Measurements from ENCODE around the gene DNAJC18.
"Not testable (repeated sequence)": the region's sequence is repeated elsewhere in the genome, so short reads cannot be mapped to it uniquely, and the experiment has no call there.

Gene DNAJC18

GRCh38 chr5:139439013-139439903, at the start of gene DNAJC18:
DNAJC18 (minus strand) TSS chr5:139439525; CDS start chr5:139439445, 80 bp downstream.
- DNase-seq: peak; percentile 76

- DNase-seq: no peak
These were observed 48.9 kb upstream of the DNAJC18 start for GRCh38 chr5:139488260-139488659.

- no peak for DNase-seq
These were observed 46.9 kb upstream of the DNAJC18 start for GRCh38 chr5:139486201-139486600.

GRCh38 chr5:139482890-139483208, 43.5 kb upstream of the DNAJC18 start:
- DNase-seq: not testable (repeated sequence)

- peak; percentile 96 for DNase-seq
These were observed 42.9 kb upstream of the DNAJC18 start, which contains the start of gene STING1 for GRCh38 chr5:139482050-139482889. STING1 (minus strand) TSS chr5:139482758; CDS start chr5:139481704, 1,054 bp downstream.

GRCh38 chr5:139481580-139482049, 42.3 kb upstream of the DNAJC18 start:
- no peak for DNase-seq

GRCh38 chr5:139481122-139481533, 41.8 kb upstream of the DNAJC18 start:
- no peak for DNase-seq

- not testable (repeated sequence) for DNase-seq
These were observed 40.4 kb upstream of the DNAJC18 start for GRCh38 chr5:139479729-139480128.

GRCh38 chr5:139478657-139479423, 39.5 kb upstream of the DNAJC18 start:
- not testable (repeated sequence) for DNase-seq

- DNase-seq: no peak
These were observed 36.7 kb upstream of the DNAJC18 start for GRCh38 chr5:139475865-139476617.

- peak; percentile 54 for DNase-seq
These were observed 35.8 kb upstream of the DNAJC18 start for GRCh38 chr5:139474890-139475791.

- no peak for DNase-seq
These were observed 34.2 kb upstream of the DNAJC18 start for GRCh38 chr5:139473565-139473964.

- no peak for DNase-seq
These were observed 33.8 kb upstream of the DNAJC18 start for GRCh38 chr5:139473105-139473504.

GRCh38 chr5:139472386-139473030, 33.2 kb upstream of the DNAJC18 start:
- no peak for DNase-seq

GRCh38 chr5:139470821-139471300, 31.5 kb upstream of the DNAJC18 start, which contains the start of gene SMIM33:
SMIM33 (plus strand) TSS chr5:139471004; CDS start chr5:139471122, 118 bp downstream.
- DNase-seq: no peak

- no peak for DNase-seq
These were observed 29.2 kb upstream of the DNAJC18 start for GRCh38 chr5:139468421-139468931.

- no peak for DNase-seq
These were observed 23.4 kb upstream of the DNAJC18 start, which contains the start of gene ECSCR for GRCh38 chr5:139462586-139463276. ECSCR (minus strand) TSS chr5:139462743; CDS start chr5:139462670, 73 bp downstream.

GRCh38 chr5:139461698-139462097, 22.4 kb upstream of the DNAJC18 start:
- no peak for DNase-seq

- DNase-seq: no peak
These were observed 21.9 kb upstream of the DNAJC18 start for GRCh38 chr5:139461176-139461575.
